K562 (cell line): ENCODE results near the gene ALKBH8. TPM values are rescaled to one million over a fixed set of nuclear protein-coding genes. Genes with fewer than 3 reads are reported as not detected.
A peak's percentile ranks its signal among the peaks of the same experiment; 100 is the strongest.
"Not testable (repeated sequence)": the region's sequence is repeated elsewhere in the genome, so short reads cannot be mapped to it uniquely, and the experiment has no call there.

Experiments used
- ATAC-seq: fragments of 200-7000 bp; cut with Tn5 transposase; 3 replicates; pipeline ENCODE4 v1.9.1; 2020; ENCODE audit warnings: moderate library complexity
- BruUV-seq: library from RNA; stranded (reverse); fragments of 400-500 nt; replicated peaks from 2 replicates; lab custom pipeline; 2021; lab: Mats Ljungman, UMichigan
- CTCF ChIA-PET: fragments of 300-600 bp; formaldehyde crosslinking; extraction: SDS; loops from one replicate; lab custom pipeline; 2021; ENCODE audit warnings: low intra/inter-chr PET ratio; lab: Yijun Ruan, JAX
- POLR2A ChIA-PET: fragments of 300-600, 350-650 bp; sonication (Branson Sonifier 250); formaldehyde crosslinking; extraction: SDS; loops from one replicate; lab custom pipeline; 2021; ENCODE audit warnings: antibody characterized with exemption, inconsistent platforms; lab: Yijun Ruan, JAX
- DNase-seq, 4 experiments: peaks; one replicate each; pipeline versions ENCODE4 v3.0.0 to v3.0.0-alpha.2; 2011 to 2018; ENCODE audit warnings: low spot score in 3 of 4, mixed read lengths in 3 of 4; ENCODE audit errors: extremely low read depth in 1 of 4
- FAIRE-seq: peaks from 2 replicates; lab custom pipeline; 2011; peaks lifted over from hg19 to GRCh38; lab: Jason Lieb, UNC
- H2AFZ ChIP-seq: 2 replicates; pipeline ENCODE4 v1.6.0; 2011; ENCODE audit warnings: low read depth, low read length, control low read depth, inconsistent platforms
- H3K27ac ChIP-seq: fragments of 200-600 bp; 3 replicates; pipeline ENCODE4 v1.8.0; 2011; ENCODE audit warnings: low read depth, mild to moderate bottlenecking, control low read depth, inconsistent platforms, low read length, moderate library complexity, mixed read lengths; ENCODE audit errors: extremely low read depth
- H3K27me3 ChIP-seq, 2 experiments: fragments of 300-600 bp in 1 of 2; 2 replicates in 1 of 2; 3 replicates in 1 of 2; pipeline versions ENCODE4 v1.6.0 to v1.8.0; 2011; ENCODE audit warnings: inconsistent platforms in 2 of 2, low read length in 2 of 2, mild to moderate bottlenecking in 1 of 2, mixed read lengths in 1 of 2, moderate library complexity in 1 of 2; ENCODE audit not compliant: control insufficient read depth in 2 of 2, insufficient read depth in 2 of 2
- H3K36me3 ChIP-seq: fragments of 300-600 bp; 3 replicates; pipeline ENCODE4 v1.8.0; 2011; ENCODE audit warnings: mild to moderate bottlenecking, low read length, inconsistent platforms; ENCODE audit not compliant: control insufficient read depth, insufficient read depth
- H3K4me1 ChIP-seq, 2 experiments: fragments of 200-600 bp in 1 of 2; replicated peaks in 1 of 2; 2 replicates in 1 of 2; 3 replicates in 1 of 2; pipeline versions ENCODE4 v1.5.1 to v1.8.0; 2011; ENCODE audit warnings: inconsistent platforms in 2 of 2, low read length in 2 of 2, mild to moderate bottlenecking in 1 of 2, mixed read lengths in 1 of 2, moderate library complexity in 1 of 2; ENCODE audit not compliant: control insufficient read depth in 2 of 2, insufficient read depth in 2 of 2
- H3K4me2 ChIP-seq: 2 replicates; pipeline ENCODE4 v1.6.1; 2011; ENCODE audit warnings: low read length, control low read depth, inconsistent platforms, mixed read lengths; ENCODE audit not compliant: insufficient read depth
- H3K4me3 ChIP-seq: fragments of 200-600 bp; sonication (generic), shearing (Covaris generic); 2 replicates; pipeline ENCODE4 v1.5.1; 2016; ENCODE audit warnings: control low read depth, inconsistent platforms
- H3K79me2 ChIP-seq: fragments of 200-600 bp; 3 replicates; pipeline ENCODE4 v1.8.0; 2011; ENCODE audit warnings: low read length, inconsistent platforms; ENCODE audit not compliant: control insufficient read depth, insufficient read depth
- H3K9ac ChIP-seq, 2 experiments: 2 replicates each; pipeline versions ENCODE4 v1.6.0 to v1.6.1; 2011; ENCODE audit warnings: low read depth in 2 of 2, low read length in 2 of 2, control low read depth in 1 of 2, inconsistent platforms in 1 of 2, mild to moderate bottlenecking in 1 of 2, mixed read lengths in 1 of 2; ENCODE audit not compliant: insufficient read depth in 1 of 2
- H3K9me1 ChIP-seq: one replicate; pipeline ENCODE4 v1.6.0; 2011; ENCODE audit warnings: inconsistent platforms, mild to moderate bottlenecking, low read length, moderate library complexity; ENCODE audit not compliant: control insufficient read depth, insufficient read depth
- H3K9me3 ChIP-seq: replicated peaks from 2 replicates; pipeline ENCODE4 v1.5.1; 2011; ENCODE audit warnings: low read depth, low read length, inconsistent platforms; ENCODE audit not compliant: control insufficient read depth, insufficient read depth
- H4K20me1 ChIP-seq: replicated peaks from 2 replicates; pipeline ENCODE4 v1.6.1; 2011; ENCODE audit warnings: low read length, inconsistent platforms, mixed read lengths; ENCODE audit not compliant: control insufficient read depth, insufficient read depth
- CTCF ChIP-seq, 3 experiments: IDR thresholded peaks in 2 of 3; conservative IDR thresholded peaks in 1 of 3; 2 replicates each; pipeline ENCODE4 v1.5.1; 2011 to 2012; ENCODE audit warnings: low read length in 3 of 3, mild to moderate bottlenecking in 3 of 3, control low read depth in 2 of 3, improper control_type of control experiment in 1 of 3, inconsistent platforms in 1 of 3, low read depth in 1 of 3, mixed read lengths in 1 of 3, moderate library complexity in 1 of 3; ENCODE audit not compliant: insufficient read depth in 2 of 3
- RAD21 ChIP-seq, 2 experiments: fragments of 250-450 bp in 1 of 2; fragments of 450-650 bp in 1 of 2; sonication (Bioruptor Pico) in 1 of 2; formaldehyde crosslinking in 1 of 2; IDR thresholded peaks in 1 of 2; conservative IDR thresholded peaks in 1 of 2; 2 replicates each; pipeline versions ENCODE4 v1.4.0 to v1.8.0; 2020 to 2022; ENCODE audit warnings: mild to moderate bottlenecking in 2 of 2, moderate library complexity in 1 of 2
- SMC3 ChIP-seq: conservative IDR thresholded peaks from 2 replicates; pipeline ENCODE4 v1.6.1; 2011; ENCODE audit warnings: low read depth, low read length, improper control_type of control experiment; ENCODE audit not compliant: insufficient read depth
- WGBS: fragments of 100-300 bp; shearing (Covaris generic); methylation state at CpG from one replicate; pipeline ENCODE4 v1.1.6; 2016; ENCODE audit warnings: low coverage, mixed read lengths; ENCODE audit not compliant: insufficient coverage; ENCODE audit errors: missing lambda C conversion rate; 5-methylcytosine and 5-hydroxymethylcytosine counted together
- in situ Hi-C: fragments of 300-500 bp; cut with MboI; formaldehyde crosslinking; loops from 4 replicates; pipeline ENCODE4 v1.15.0; 2018; ENCODE audit warnings: inconsistent platforms, mixed read lengths
- intact Hi-C: fragments of 100-400 bp; cut with micrococcal nuclease; formaldehyde crosslinking; loops from 2 replicates; pipeline ENCODE4 v1.14.2; 2022
- polyA plus RNA-seq, 8 experiments: library from polyadenylated mRNA; depleted of rRNA in 4 of 8; stranded (reverse) in 5 of 8; unstranded in 3 of 8; fragments of >200 nt; fragmentation: Nextera tagmentation in 2 of 8; fragmentation: Illumina TruSeq in 1 of 8; extraction: Ambion mirVana in 2 of 8; extraction: Trizol in 1 of 8; gene quantifications; 2 replicates each; pipeline versions ENCODE4 v1.2.1 to v1.2.3, GENCODE V29; 2011 to 2014; ENCODE audit warnings: inconsistent platforms in 1 of 8, missing spikeins in 1 of 8
- total RNA-seq, 7 experiments: library from RNA; depleted of rRNA in 6 of 7; stranded (reverse); fragments of >200 nt in 6 of 7; fragmentation: Illumina TruSeq in 2 of 7; extraction: Trizol in 2 of 7; gene quantifications; 2 replicates each; pipeline versions ENCODE4 v1.2.1 to v1.2.3, GENCODE V29; 2011 to 2021; ENCODE audit warnings: low replicate concordance in 1 of 7
- TF ChIP-seq, protein P1 (sequence below), 2 experiments: fragments of 450-650 bp; formaldehyde crosslinking in 1 of 2; IDR thresholded peaks; 2 replicates each; pipeline versions ENCODE4 v1.4.0 to v1.6.1; 2014 to 2020; ENCODE audit warnings: mild to moderate bottlenecking in 2 of 2, borderline replicate concordance in 1 of 2, low read depth in 1 of 2
- TF ChIP-seq, protein P2 (sequence below): fragments of 450-650 bp; formaldehyde crosslinking; IDR thresholded peaks from 2 replicates; pipeline ENCODE4 v1.4.0; 2020; ENCODE audit warnings: mild to moderate bottlenecking, moderate library complexity

Gene ALKBH8
- total and polyA plus RNA-seq, 9 of the 15 experiments (the other 6 are each of a cell fraction or from before 2014, with no cell fraction given): 4.3 to 14.4 (median 9.1) TPM

- FAIRE-seq: peak; percentile 78
Measured at GRCh38 chr11:107576497-107577345, 11.2 kb upstream of the ALKBH8 start.

More at GRCh38 chr11:107576497-107577345, 11.2 kb upstream of the ALKBH8 start:
- H3K9me3 ChIP-seq, H3K9me1 ChIP-seq, BruUV-seq, H3K4me2 ChIP-seq, H3K27me3 ChIP-seq, H3K9ac ChIP-seq, H3K4me3 ChIP-seq, H2AFZ ChIP-seq, H3K79me2 ChIP-seq, in situ Hi-C loops, H3K36me3 ChIP-seq, H3K27ac ChIP-seq, POLR2A ChIA-PET, H4K20me1 ChIP-seq, H3K4me1 ChIP-seq: not testable (repeated sequence)
- peak; percentile 28 to 59 (median 39) for DNase-seq
- ATAC-seq: peak; percentile 85
- intact Hi-C loops: loop anchor here (1.0 to 5.0 kb wide), 2 partner anchors 113 to 196 kb away; no protein-coding TSS in a partner anchor
- CTCF ChIA-PET: interaction anchor here (0.7 to 1.9 kb wide), 6 partner anchors 113 to 1078 kb away, joined by 3 to 8 read pairs (median 3); no protein-coding TSS in a partner anchor
- WGBS: 4% methylated on average over 2 of the region's 2 CpGs
- TF ChIP-seq, protein P1, sequence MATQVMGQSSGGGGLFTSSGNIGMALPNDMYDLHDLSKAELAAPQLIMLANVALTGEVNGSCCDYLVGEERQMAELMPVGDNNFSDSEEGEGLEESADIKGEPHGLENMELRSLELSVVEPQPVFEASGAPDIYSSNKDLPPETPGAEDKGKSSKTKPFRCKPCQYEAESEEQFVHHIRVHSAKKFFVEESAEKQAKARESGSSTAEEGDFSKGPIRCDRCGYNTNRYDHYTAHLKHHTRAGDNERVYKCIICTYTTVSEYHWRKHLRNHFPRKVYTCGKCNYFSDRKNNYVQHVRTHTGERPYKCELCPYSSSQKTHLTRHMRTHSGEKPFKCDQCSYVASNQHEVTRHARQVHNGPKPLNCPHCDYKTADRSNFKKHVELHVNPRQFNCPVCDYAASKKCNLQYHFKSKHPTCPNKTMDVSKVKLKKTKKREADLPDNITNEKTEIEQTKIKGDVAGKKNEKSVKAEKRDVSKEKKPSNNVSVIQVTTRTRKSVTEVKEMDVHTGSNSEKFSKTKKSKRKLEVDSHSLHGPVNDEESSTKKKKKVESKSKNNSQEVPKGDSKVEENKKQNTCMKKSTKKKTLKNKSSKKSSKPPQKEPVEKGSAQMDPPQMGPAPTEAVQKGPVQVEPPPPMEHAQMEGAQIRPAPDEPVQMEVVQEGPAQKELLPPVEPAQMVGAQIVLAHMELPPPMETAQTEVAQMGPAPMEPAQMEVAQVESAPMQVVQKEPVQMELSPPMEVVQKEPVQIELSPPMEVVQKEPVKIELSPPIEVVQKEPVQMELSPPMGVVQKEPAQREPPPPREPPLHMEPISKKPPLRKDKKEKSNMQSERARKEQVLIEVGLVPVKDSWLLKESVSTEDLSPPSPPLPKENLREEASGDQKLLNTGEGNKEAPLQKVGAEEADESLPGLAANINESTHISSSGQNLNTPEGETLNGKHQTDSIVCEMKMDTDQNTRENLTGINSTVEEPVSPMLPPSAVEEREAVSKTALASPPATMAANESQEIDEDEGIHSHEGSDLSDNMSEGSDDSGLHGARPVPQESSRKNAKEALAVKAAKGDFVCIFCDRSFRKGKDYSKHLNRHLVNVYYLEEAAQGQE (IDR thresholded peaks at IDR 0.05; ENCODE audit: borderline replicate concordance): peak; percentile 44; the same call in 1 of the 2 replicates
- TF ChIP-seq, protein P1 (CRISPR knock-in tag; IDR thresholded peaks at IDR 0.05; ENCODE audit: low read depth): not testable (repeated sequence)
- peak; percentile 64 to 74 for TF ChIP-seq RAD21 (CRISPR knock-in tag; conservative IDR thresholded peaks at IDR 0.05 in 1 of 2, IDR thresholded peaks at IDR 0.05 in 1 of 2)
- TF ChIP-seq, protein P2, sequence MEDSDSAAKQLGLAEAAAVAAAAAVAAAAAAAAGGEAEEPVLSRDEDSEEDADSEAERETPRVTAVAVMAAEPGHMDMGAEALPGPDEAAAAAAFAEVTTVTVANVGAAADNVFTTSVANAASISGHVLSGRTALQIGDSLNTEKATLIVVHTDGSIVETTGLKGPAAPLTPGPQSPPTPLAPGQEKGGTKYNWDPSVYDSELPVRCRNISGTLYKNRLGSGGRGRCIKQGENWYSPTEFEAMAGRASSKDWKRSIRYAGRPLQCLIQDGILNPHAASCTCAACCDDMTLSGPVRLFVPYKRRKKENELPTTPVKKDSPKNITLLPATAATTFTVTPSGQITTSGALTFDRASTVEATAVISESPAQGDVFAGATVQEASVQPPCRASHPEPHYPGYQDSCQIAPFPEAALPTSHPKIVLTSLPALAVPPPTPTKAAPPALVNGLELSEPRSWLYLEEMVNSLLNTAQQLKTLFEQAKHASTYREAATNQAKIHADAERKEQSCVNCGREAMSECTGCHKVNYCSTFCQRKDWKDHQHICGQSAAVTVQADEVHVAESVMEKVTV (CRISPR knock-in tag): 0 out of 2 replicates have a peak, but pooled peaks have one; percentile 9
- peak; percentile 54 for TF ChIP-seq SMC3
- TF ChIP-seq CTCF (IDR thresholded peaks at IDR 0.05 in 2 of 3, conservative IDR thresholded peaks at IDR 0.05 in 1 of 3; ENCODE audit: insufficient read depth in 2 of 3, low read depth in 1 of 3, low read length in 3 of 3): peak; percentile 58 to 76 (median 60)
